PFSK-1 (cell line): ENCODE measurements around the gene HGFAC.

ENCODE experiments used
- FOXP2 ChIP-seq: optimal IDR thresholded peaks from 2 replicates; pipeline ENCODE3; 2011; ENCODE audit warnings: borderline replicate concordance, control low read depth, inconsistent platforms; ENCODE audit not compliant: insufficient read depth; ENCODE audit errors: extremely low read length, extremely low read depth
- POLR2AphosphoS5 ChIP-seq: IDR thresholded peaks from 2 replicates; pipeline ENCODE4 v1.6.1; 2012; ENCODE audit warnings: low read depth, mild to moderate bottlenecking, control low read depth, low read length, moderate library complexity
- REST ChIP-seq, 2 experiments: IDR thresholded peaks; 2 replicates each; pipeline versions ENCODE4 v1.6.1 to v1.8.0; 2011 to 2012; ENCODE audit warnings: low read depth in 2 of 2, low read length in 2 of 2, control low read depth in 1 of 2, inconsistent platforms in 1 of 2, mild to moderate bottlenecking in 1 of 2, moderate library complexity in 1 of 2; ENCODE audit not compliant: insufficient read depth in 1 of 2
- SIN3A ChIP-seq: IDR thresholded peaks from 2 replicates; pipeline ENCODE4 v1.6.1; 2012; ENCODE audit warnings: mild to moderate bottlenecking, low read length, moderate library complexity, borderline replicate concordance; ENCODE audit not compliant: insufficient read depth
- TAF1 ChIP-seq: IDR thresholded peaks from 2 replicates; pipeline ENCODE4 v1.6.1; 2012; ENCODE audit warnings: low read length, control low read depth, borderline replicate concordance; ENCODE audit not compliant: insufficient read depth

HGFAC gene

GRCh38 chr4:3397128-3397527 is 44.6 kb upstream of the HGFAC start:
- TF ChIP-seq FOXP2 (no peak), POLR2AphosphoS5 (no peak), SIN3A (no peak), REST (IDR thresholded peaks at IDR 0.05; ENCODE audit: insufficient read depth in 1 of 2, low read depth in 2 of 2, low read length in 2 of 2) (no peak), TAF1 (no peak)

DNA sequence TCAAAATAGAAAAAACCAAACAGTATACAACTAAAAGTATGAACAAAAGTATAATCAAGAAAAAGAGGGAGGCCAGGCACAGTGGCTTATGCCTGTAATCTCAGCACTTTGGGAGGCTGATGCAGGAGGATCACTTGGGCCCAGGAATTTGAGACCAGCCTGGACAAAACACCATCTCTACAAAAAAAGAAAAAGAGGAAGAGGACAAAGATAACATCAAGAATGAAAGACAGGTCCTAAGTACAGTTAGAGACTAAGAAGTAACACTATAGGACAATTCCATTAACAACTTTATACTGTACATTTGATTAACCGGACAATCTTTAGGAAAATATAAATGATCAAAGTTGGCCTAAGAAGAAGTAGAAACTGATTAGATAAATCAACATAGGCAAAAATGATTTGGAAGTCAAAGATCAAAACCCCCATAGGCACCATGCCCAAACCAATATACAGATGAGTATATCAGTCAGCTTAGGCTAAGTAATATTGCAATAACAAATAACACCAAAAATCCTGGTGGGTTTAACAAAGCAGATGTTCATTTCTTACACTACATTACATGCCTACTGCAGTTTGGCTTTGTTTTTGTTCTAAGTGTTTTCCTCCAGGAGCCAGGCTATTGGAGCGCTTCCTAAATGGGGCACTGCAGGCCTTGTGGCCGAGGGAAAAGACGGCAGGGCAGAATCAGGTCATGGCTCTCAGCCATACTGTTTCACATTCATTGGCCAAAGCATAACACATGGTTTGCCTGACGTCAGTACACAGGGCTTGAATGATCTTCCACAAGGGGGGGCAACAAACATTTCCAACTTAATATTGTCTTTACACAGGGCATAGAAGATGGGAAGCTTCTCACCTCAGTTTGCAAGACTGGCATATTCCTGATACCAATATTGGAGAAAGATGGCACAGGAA is 42.2 kb upstream of the HGFAC start:
- TF ChIP-seq REST (IDR thresholded peaks at IDR 0.05; ENCODE audit: insufficient read depth in 1 of 2, low read depth in 2 of 2, low read length in 2 of 2) (no peak), SIN3A (no peak), FOXP2 (no peak)

DNA sequence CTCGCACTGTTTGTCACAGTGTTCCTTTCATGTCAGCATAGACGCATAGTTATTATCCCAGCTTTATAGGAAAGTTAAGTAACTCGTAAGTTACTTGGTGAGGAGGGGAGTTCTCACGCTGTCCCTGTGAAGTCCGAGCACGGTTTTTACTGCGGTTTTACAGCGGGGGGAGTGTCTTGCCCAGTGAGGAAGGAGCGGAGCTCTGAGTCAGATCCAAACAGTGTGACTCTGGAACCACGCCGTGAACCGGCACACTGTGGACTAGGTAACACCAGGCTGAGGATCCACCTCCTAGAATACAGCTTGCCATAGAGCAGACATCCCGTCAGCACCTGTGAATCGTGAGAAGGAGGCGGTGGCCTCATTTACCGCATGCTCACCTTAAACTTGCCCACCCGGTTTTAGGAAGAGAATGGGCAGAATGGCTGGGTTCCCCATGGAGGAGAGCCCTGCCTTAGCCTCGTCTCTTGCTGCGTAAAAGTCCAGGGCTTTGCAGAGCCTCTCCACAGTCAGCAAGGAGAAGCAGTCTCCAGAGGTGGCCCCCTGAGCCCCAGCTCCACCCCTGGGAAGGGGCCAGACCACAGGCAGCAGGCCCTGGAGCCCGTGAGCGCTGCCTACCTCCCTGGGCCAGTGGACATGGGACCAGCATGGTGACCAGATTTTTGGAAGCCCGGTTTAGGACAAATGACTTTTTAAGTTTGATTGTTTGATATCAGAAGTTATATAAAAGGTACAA is 40.2 kb upstream of the HGFAC start:
- TF ChIP-seq POLR2AphosphoS5 = no peak
- no peak for TF ChIP-seq REST (IDR thresholded peaks at IDR 0.05; ENCODE audit: insufficient read depth in 1 of 2, low read depth in 2 of 2, low read length in 2 of 2)
- no peak for TF ChIP-seq FOXP2
- TF ChIP-seq TAF1 = no peak
- TF ChIP-seq SIN3A = no peak

- no peak for TF ChIP-seq SIN3A
- no peak for TF ChIP-seq FOXP2
Observed at GRCh38 chr4:3402491-3403347, 39.0 kb upstream of the HGFAC start.

GRCh38 chr4:3403348-3403906 is 38.3 kb upstream of the HGFAC start:
- TF ChIP-seq REST (IDR thresholded peaks at IDR 0.05; ENCODE audit: insufficient read depth in 1 of 2, low read depth in 2 of 2, low read length in 2 of 2) (no peak), FOXP2 (no peak)
